Lower leg skin (tissue), 4 donors: ENCODE data around the gene CLMP. TPM values are rescaled to one million over a fixed set of nuclear protein-coding genes. Genes with fewer than 3 reads are reported as not detected.
A peak's percentile ranks its signal among the peaks of the same experiment; 100 is the strongest.
"Not testable (repeated sequence)": the region's sequence is repeated elsewhere in the genome, so short reads cannot be mapped to it uniquely, and the experiment has no call there.

Experiments used
- DNase-seq, 2 donors: peaks; one replicate each; pipeline ENCODE4 v3.0.0-alpha.2; 2019; ENCODE audit warnings: low spot score in 2 of 2
- H3K4me3 ChIP-seq: fragments of 200-600 bp; sonication (generic); 2 replicates; pipeline ENCODE4 v1.5.1; 2017; ENCODE audit warnings: mild to moderate bottlenecking, low read depth; ENCODE audit not compliant: poor library complexity, severe bottlenecking
- POLR2A ChIP-seq, 2 donors: fragments of 450-650 bp; IDR thresholded peaks; one replicate each; pipeline ENCODE4 v1.6.1; 2016 to 2017; ENCODE audit warnings: antibody characterized with exemption in 2 of 2, mild to moderate bottlenecking in 1 of 2, moderate library complexity in 1 of 2
- WGBS, 2 donors: methylation state at CpG; one replicate each; pipeline ENCODE4 v1.1.5; 2018; 5-methylcytosine and 5-hydroxymethylcytosine counted together
- intact Hi-C: fragments of 100-400 bp; cut with DNase I; formaldehyde crosslinking; loops from one replicate; pipeline ENCODE4 v1.15.0; 2023; ENCODE audit warnings: low total_unique reads
- total RNA-seq, 4 donors: library from RNA; depleted of rRNA; stranded (reverse); fragments of >200 nt; gene quantifications; one replicate each; pipeline ENCODE4 v1.1.0, GENCODE V29; 2016
- TF ChIP-seq, protein P1 (sequence below), 3 donors: fragments of 450-650 bp; IDR thresholded peaks; one replicate each; pipeline ENCODE4 v1.5.1; 2016; ENCODE audit warnings: antibody characterized with exemption in 3 of 3, mild to moderate bottlenecking in 3 of 3, moderate library complexity in 2 of 3

The CLMP gene
- total RNA-seq, 4 donors from 2014 or later: 7.6 to 27.0 (median 17.7) TPM

DNA sequence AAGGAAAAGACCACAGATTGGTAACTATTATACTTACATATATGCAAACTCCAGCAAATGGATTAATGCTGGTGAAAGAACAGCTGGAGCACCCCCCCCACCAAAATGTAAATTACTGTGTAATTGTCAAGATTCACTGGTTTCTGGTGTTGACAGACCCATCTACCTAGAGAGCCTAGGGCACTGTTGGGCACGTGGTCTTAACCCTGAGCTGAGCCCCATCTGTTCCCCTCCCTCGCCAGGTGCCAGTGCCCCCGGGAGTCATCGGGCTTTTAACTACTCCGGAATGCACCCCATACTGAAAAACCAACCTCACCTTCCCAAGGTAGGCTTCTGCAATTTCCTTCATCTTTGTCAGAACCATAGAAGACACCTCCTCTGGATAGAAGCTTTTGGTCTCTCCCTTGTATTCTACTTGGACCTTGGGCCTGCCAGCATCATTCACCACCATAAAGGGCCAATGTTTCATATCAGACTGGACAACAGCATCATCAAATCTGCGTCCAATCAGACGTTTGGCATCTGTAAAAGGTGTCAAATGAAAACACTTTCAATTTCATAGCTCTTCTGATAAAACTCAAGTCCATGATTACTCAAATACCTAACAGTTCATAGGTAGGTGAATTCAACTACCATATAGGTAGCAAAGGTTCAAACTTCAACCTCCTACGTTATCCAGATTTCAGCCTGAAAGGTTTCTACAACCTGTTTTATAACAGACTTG, 134.6 kb downstream of the CLMP start:
- 4 to 10% methylated on average over 8 of the region's 8 CpGs for WGBS, 2 donors
- H3K4me3 ChIP-seq: peak overlapping the region; percentile 85
- intact Hi-C loops: no loop called here
- TF ChIP-seq, protein P1, sequence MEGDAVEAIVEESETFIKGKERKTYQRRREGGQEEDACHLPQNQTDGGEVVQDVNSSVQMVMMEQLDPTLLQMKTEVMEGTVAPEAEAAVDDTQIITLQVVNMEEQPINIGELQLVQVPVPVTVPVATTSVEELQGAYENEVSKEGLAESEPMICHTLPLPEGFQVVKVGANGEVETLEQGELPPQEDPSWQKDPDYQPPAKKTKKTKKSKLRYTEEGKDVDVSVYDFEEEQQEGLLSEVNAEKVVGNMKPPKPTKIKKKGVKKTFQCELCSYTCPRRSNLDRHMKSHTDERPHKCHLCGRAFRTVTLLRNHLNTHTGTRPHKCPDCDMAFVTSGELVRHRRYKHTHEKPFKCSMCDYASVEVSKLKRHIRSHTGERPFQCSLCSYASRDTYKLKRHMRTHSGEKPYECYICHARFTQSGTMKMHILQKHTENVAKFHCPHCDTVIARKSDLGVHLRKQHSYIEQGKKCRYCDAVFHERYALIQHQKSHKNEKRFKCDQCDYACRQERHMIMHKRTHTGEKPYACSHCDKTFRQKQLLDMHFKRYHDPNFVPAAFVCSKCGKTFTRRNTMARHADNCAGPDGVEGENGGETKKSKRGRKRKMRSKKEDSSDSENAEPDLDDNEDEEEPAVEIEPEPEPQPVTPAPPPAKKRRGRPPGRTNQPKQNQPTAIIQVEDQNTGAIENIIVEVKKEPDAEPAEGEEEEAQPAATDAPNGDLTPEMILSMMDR (IDR thresholded peaks at IDR 0.05): no peak
- TF ChIP-seq POLR2A (IDR thresholded peaks at IDR 0.05): no peak
- DNase-seq: no peak

DNA sequence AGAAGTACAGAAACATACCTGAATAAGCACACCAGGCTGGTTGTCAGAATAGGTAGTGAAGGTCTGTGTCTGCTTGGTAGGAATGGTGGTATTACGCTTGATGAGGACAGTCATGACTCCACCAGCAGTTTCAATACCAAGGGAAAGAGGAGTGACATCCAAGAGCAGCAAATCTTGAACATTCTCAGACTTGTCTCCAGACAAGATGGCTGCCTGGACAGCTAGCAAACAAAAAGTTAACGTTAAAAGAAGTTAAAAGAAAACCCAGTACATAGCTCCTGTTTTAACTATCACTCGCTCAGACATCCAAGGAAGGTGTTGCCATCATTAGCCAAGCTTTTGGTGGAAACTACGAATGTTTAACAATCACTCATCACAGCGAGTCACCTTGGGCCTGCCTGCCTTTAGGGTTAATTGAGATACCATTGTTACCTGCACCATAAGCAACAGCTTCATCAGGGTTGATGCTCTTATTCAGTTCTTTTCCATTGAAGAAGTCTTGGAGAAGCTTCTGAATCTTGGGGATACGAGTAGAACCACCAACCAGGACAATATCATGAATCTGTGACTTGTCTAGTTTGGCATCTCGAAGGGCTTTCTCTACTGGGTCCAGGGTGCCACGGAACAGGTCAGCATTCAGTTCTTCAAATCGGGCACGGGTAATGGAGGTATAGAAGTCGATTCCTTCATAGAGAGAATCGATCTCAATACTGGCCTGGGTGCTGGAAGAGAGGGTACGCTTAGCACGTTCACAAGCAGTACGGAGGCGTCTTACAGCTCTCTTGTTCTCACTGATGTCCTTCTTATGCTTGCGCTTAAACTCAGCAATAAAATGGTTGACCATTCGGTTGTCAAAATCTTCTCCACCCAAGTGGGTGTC, 135.8 kb downstream of the CLMP start:
- DNase-seq, intact Hi-C loops: not testable (repeated sequence)
- 46 to 51% methylated on average over 18 of the region's 18 CpGs for WGBS, 2 donors
- H3K4me3 ChIP-seq: peak overlapping the region; percentile 13

DNA sequence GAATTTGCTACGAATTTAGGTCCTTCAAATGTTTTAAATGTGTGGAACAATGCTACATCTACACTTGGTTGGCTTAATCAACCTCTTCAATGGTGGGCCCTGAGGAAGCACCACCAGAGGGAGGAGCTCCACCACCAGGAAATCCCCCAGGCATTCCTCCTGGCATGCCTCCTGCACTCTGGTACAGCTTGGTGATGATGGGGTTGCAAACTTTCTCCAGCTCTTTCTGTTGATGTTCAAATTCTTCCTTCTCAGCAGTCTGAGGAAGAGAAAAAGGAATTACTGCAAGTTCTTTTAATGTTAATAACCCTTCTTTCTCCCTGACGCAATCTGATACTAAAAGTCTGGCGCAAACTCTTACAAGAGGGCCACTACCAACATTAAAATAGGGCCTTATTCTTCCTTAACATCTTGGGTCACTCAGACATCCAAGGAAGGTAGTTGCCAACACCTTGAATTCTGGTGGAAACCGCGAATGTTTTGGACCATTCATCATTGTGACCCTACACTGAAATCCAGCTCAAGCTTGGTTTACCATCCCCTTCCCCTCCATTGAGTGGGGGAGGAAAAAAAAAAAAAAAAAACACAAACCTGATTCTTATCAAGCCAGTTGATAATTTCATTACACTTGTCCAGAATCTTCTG, 137.3 kb downstream of the CLMP start:
- DNase-seq: no peak
- TF ChIP-seq, protein P1 (IDR thresholded peaks at IDR 0.05): no peak
- no peak for TF ChIP-seq POLR2A (IDR thresholded peaks at IDR 0.05)
- intact Hi-C loops: no loop called here
- no peak overlapping the region for H3K4me3 ChIP-seq
- WGBS, 2 donors: 67 to 71% methylated on average over 5 of the region's 5 CpGs

DNA sequence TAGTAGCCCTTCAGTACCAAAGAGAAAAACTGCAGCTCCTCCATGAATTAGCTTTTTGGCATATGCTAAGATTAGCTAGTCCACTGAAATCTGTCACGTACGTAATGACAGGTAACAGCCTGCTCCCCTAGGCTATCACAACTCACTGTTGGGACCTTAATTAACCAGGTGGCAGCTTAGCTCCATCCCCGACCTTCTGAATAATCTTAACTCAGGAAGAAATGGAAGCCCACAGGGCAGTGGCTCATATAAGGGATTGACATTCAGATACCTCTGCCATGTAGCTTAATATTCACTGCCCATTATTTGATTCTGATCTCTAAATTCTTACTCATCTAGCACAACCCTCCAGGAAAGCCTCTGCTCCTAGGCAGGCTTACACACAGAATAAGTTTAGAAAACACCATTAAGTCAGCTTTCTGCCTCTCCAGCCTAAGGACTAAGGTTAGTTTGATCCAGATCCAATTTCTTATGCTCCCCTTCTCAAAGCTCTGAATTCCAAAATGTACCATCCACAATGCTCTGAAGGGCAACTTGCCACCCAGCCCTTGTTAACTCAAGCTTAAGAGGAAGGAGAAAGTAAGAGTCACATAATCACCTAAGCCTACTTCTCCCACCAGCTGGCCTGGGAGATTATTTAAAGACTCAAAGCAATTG, 138.1 kb downstream of the CLMP start:
- DNase-seq: no peak
- intact Hi-C loops: no loop called here
- TF ChIP-seq POLR2A (IDR thresholded peaks at IDR 0.05): no peak
- TF ChIP-seq, protein P1 (IDR thresholded peaks at IDR 0.05): no peak
- 51 to 53% methylated on average over 3 of the region's 3 CpGs for WGBS, 2 donors
- H3K4me3 ChIP-seq: no peak overlapping the region

DNA sequence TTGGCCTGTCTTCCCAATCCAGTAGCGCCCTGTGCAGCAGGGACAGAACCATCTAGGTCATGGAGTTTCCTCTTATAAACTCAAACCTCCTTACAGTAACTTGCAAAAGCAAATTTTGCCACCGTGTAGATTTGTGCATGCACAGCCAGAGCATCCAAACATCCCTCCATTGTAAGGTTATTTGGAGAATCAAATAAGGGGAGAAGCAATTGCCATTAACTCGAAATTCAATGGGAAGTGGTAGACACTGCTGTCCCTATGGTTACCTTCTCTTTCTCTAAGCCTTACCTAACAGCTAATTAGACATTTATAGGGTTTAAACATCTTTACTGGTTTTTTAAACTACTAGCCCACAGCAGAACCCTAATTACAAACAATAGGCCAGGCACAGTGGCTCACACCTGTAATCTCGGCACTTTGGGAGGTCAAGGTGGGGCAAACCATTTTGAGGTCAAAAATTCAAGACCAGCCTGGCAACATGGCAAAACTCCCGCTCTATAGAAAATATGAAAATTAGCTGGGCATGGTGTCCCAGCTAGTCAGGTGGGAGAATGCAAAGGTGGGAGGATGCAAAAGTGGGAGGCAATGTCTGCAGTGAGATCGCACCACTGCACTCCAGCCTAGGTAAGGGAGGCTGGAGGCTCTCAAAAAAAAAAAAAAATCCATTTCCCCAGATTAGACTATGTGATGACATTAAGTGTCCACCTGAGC, 139.7 kb downstream of the CLMP start:
- intact Hi-C loops: no loop called here
- 59 to 67% methylated on average over 6 of the region's 6 CpGs for WGBS, 2 donors
- no peak for DNase-seq
- H3K4me3 ChIP-seq: no peak overlapping the region
- TF ChIP-seq, protein P1 (IDR thresholded peaks at IDR 0.05): no peak
- TF ChIP-seq POLR2A (IDR thresholded peaks at IDR 0.05): no peak
